Ureter (tissue), 1 donor: Measurements from ENCODE around the gene ADAMTS6. TPM values are rescaled to one million over a fixed set of nuclear protein-coding genes. Genes with fewer than 3 reads are reported as not detected.

Source experiments
- DNase-seq: peaks from one replicate; pipeline ENCODE4 v3.0.0-alpha.2; 2020; ENCODE audit warnings: low spot score
- total RNA-seq: library from RNA; stranded (reverse); gene quantifications from one replicate; pipeline ENCODE4 v1.2.4, GENCODE V29; 2023
- donor health status: DM: yes; HTN: yes; CAD: no.

ADAMTS6 gene
- total RNA-seq, 1 donor from 2014 or later: 2.6 TPM

- no peak for DNase-seq
Observed at GRCh38 chr5:65149827-65150226, 331.9 kb downstream of the ADAMTS6 start.

- DNase-seq: no peak
Observed at GRCh38 chr5:65144136-65144871, 337.4 kb downstream of the ADAMTS6 start.

GRCh38 chr5:65142511-65143011 is 339.2 kb downstream of the ADAMTS6 start:
- no peak for DNase-seq

- DNase-seq: no peak
Observed at GRCh38 chr5:65142016-65142415, 339.7 kb downstream of the ADAMTS6 start.

- DNase-seq: no peak
Observed at GRCh38 chr5:65141493-65141892, 340.2 kb downstream of the ADAMTS6 start.

- no peak for DNase-seq
Observed at GRCh38 chr5:65137631-65138030, 344.1 kb downstream of the ADAMTS6 start.

- no peak for DNase-seq
Observed at GRCh38 chr5:65133477-65134110, 348.1 kb downstream of the ADAMTS6 start.

GRCh38 chr5:65132386-65132785 is 349.3 kb downstream of the ADAMTS6 start:
- DNase-seq: no peak

- no peak for DNase-seq
Observed at GRCh38 chr5:65128226-65128625, 353.5 kb downstream of the ADAMTS6 start.

- DNase-seq: no peak
Observed at GRCh38 chr5:65127161-65127901, 354.4 kb downstream of the ADAMTS6 start.

GRCh38 chr5:65126542-65127069 is 355.1 kb downstream of the ADAMTS6 start:
- DNase-seq: no peak

GRCh38 chr5:65125591-65126541 is 355.9 kb downstream of the ADAMTS6 start:
- DNase-seq: no peak

GRCh38 chr5:65121880-65122436 is 359.8 kb downstream of the ADAMTS6 start:
- no peak for DNase-seq

- DNase-seq: no peak
Observed at GRCh38 chr5:65120371-65120967, 361.3 kb downstream of the ADAMTS6 start.

- DNase-seq: no peak
Observed at GRCh38 chr5:65117525-65117924, 364.2 kb downstream of the ADAMTS6 start.

GRCh38 chr5:65113771-65114170 is 367.9 kb downstream of the ADAMTS6 start:
- no peak for DNase-seq

GRCh38 chr5:65111961-65112658 is 369.6 kb downstream of the ADAMTS6 start:
- no peak for DNase-seq

- no peak for DNase-seq
Observed at GRCh38 chr5:65108786-65109743, 372.7 kb downstream of the ADAMTS6 start.

GRCh38 chr5:65105301-65105700 is 376.4 kb downstream of the ADAMTS6 start:
- no peak for DNase-seq
